Muscle layer of colon (tissue), 2 donors: ENCODE results near the gene NANOS2.

ENCODE experiments used
- H3K27ac ChIP-seq: one replicate; pipeline ENCODE4 v1.7.0; 2013; ENCODE audit warnings: low read depth, mild to moderate bottlenecking, low read length, moderate library complexity
- H3K27me3 ChIP-seq, 2 donors: one replicate each; pipeline ENCODE4 v1.7.0; 2013; ENCODE audit warnings: low read length in 2 of 2, mild to moderate bottlenecking in 2 of 2; ENCODE audit not compliant: insufficient read depth in 2 of 2, control insufficient read depth in 1 of 2
- H3K36me3 ChIP-seq: one replicate; pipeline ENCODE4 v1.7.0; 2013; ENCODE audit warnings: mild to moderate bottlenecking, low read length; ENCODE audit not compliant: insufficient read depth
- H3K4me1 ChIP-seq: one replicate; pipeline ENCODE4 v1.7.0; 2013; ENCODE audit warnings: mild to moderate bottlenecking, low read length; ENCODE audit not compliant: insufficient read depth
- H3K4me3 ChIP-seq, 2 donors: one replicate each; pipeline ENCODE4 v1.7.0; 2013; ENCODE audit warnings: low read length in 2 of 2, low read depth in 1 of 2, mild to moderate bottlenecking in 1 of 2, moderate library complexity in 1 of 2
- H3K9ac ChIP-seq: one replicate; pipeline ENCODE4 v1.7.0; 2013; ENCODE audit warnings: low read length
- H3K9me3 ChIP-seq: one replicate; pipeline ENCODE4 v1.7.0; 2013; ENCODE audit warnings: mild to moderate bottlenecking, low read length
- donor health status: abdominal sarcoma.
- donor health status: Adenocarcinoma of cecum.

Gene NANOS2

GRCh38 chr19:45866400-45867176 is 48.0 kb downstream of the NANOS2 start:
- no peaks in the 10 kb centered on the region for H3K36me3 ChIP-seq
- no peak overlapping the region for H3K27ac ChIP-seq
- no peaks in the 10 kb centered on the region for H3K9me3 ChIP-seq
- H3K27me3 ChIP-seq: peaks cover 15 to 19% of the 10 kb centered on the region in 2 donors
- H3K4me1 ChIP-seq: peaks cover 16% of the 10 kb centered on the region
- no peak overlapping the region for H3K9ac ChIP-seq
- H3K4me3 ChIP-seq: no peak overlapping the region

GRCh38 chr19:45865269-45865948 is 49.2 kb downstream of the NANOS2 start:
- Histone ChIP-seq H3K4me1 (peaks cover 16% of the 10 kb centered on the region), H3K27ac (no peak overlapping the region), H3K9me3 (no peaks in the 10 kb centered on the region), H3K9ac (no peak overlapping the region), H3K27me3 (peaks cover 15 to 19% of the 10 kb centered on the region in 2 donors), H3K4me3 (no peak overlapping the region), H3K36me3 (no peaks in the 10 kb centered on the region)

GRCh38 chr19:45864629-45865082 is 49.9 kb downstream of the NANOS2 start:
- H3K9me3 ChIP-seq: no peaks in the 10 kb centered on the region
- no peak overlapping the region for H3K9ac ChIP-seq
- H3K27me3 ChIP-seq: peaks cover 15 to 19% of the 10 kb centered on the region in 2 donors
- H3K4me1 ChIP-seq: peaks cover 16% of the 10 kb centered on the region
- H3K36me3 ChIP-seq: no peaks in the 10 kb centered on the region
- no peak overlapping the region for H3K27ac ChIP-seq
- H3K4me3 ChIP-seq: no peak overlapping the region

- H3K9ac ChIP-seq: no peak within 1 kb of the TSS
- peak within 1 kb of the TSS; percentile 52 to 58 for H3K4me3 ChIP-seq
- H3K27ac ChIP-seq: no peak within 1 kb of the TSS
These were observed 50.5 kb downstream of the NANOS2 start, which contains the start of gene FOXA3 for GRCh38 chr19:45863840-45864628. TSS of gene FOXA3 (plus strand) at chr19:45864326. CDS start at chr19:45864457, 131 bp downstream.

GRCh38 chr19:45863335-45863839 is 51.2 kb downstream of the NANOS2 start:
- Histone ChIP-seq H3K36me3 (no peaks in the 10 kb centered on the region), H3K9ac (no peak overlapping the region), H3K27ac (no peak overlapping the region), H3K27me3 (peaks cover 15 to 19% of the 10 kb centered on the region in 2 donors), H3K4me3 (peak overlapping the region; percentile 52 to 58), H3K9me3 (no peaks in the 10 kb centered on the region), H3K4me1 (peaks cover 16% of the 10 kb centered on the region)

More at GRCh38 chr19:45863840-45864628, 50.5 kb downstream of the NANOS2 start, which contains the start of gene FOXA3:
- Histone ChIP-seq H3K4me1 (peaks cover 16% of the 10 kb centered on the region), H3K9me3 (no peaks in the 10 kb centered on the region), H3K36me3 (no peaks in the 10 kb centered on the region), H3K27me3 (peaks cover 15 to 19% of the 10 kb centered on the region in 2 donors)
